Activated CD4-positive, alpha-beta memory T cell treated with anti-CD3 and anti-CD28 coated beads for 36 hours (primary cell): ENCODE results near the gene GIT2. TPM values are rescaled to one million over a fixed set of nuclear protein-coding genes. Genes with fewer than 3 reads are reported as not detected.
"Not testable (repeated sequence)": the region's sequence is repeated elsewhere in the genome, so short reads cannot be mapped to it uniquely, and the experiment has no call there.

Source experiments
- CTCF ChIA-PET: fragments of 350-600 bp; sonication (Branson Sonifier 250); formaldehyde crosslinking; loops from one replicate; lab custom pipeline; 2021; ENCODE audit warnings: antibody characterized with exemption, inconsistent platforms; lab: Charles Lee
- POLR2A ChIA-PET: fragments of 350-600 bp; sonication (Branson Sonifier 250); formaldehyde crosslinking; loops from one replicate; lab custom pipeline; 2021; ENCODE audit warnings: antibody characterized with exemption; lab: Charles Lee
- DNase-seq: peaks from one replicate; pipeline ENCODE4 v3.0.0-alpha.2; 2020
- H3K27ac Mint-ChIP-seq: one replicate; pipeline ENCODE4 v1.8.0; 2021; ENCODE audit warnings: mixed read lengths
- H3K27me3 Mint-ChIP-seq: one replicate; pipeline ENCODE4 v1.8.0; 2021; ENCODE audit warnings: mixed read lengths
- H3K36me3 Mint-ChIP-seq: one replicate; pipeline ENCODE4 v1.8.0; 2021; ENCODE audit warnings: mixed read lengths
- H3K4me1 Mint-ChIP-seq: one replicate; pipeline ENCODE4 v1.8.0; 2021; ENCODE audit warnings: low read depth, mixed read lengths
- H3K4me3 Mint-ChIP-seq: one replicate; pipeline ENCODE4 v1.8.0; 2021; ENCODE audit warnings: mild to moderate bottlenecking, mixed read lengths
- H3K9me3 Mint-ChIP-seq: one replicate; pipeline ENCODE4 v1.8.0; 2021; ENCODE audit warnings: mixed read lengths
- intact Hi-C: fragments of 100-400 bp; cut with micrococcal nuclease; formaldehyde crosslinking; loops from one replicate; pipeline ENCODE4 v1.15.1; 2023
- total RNA-seq, 2 experiments: library from RNA; stranded (reverse); gene quantifications; one replicate each; pipeline ENCODE4 v1.2.3, GENCODE V29; 2021

Gene GIT2
- total RNA-seq, 2 experiments from 2014 or later, result 52.1 to 56.7 TPM

DNA sequence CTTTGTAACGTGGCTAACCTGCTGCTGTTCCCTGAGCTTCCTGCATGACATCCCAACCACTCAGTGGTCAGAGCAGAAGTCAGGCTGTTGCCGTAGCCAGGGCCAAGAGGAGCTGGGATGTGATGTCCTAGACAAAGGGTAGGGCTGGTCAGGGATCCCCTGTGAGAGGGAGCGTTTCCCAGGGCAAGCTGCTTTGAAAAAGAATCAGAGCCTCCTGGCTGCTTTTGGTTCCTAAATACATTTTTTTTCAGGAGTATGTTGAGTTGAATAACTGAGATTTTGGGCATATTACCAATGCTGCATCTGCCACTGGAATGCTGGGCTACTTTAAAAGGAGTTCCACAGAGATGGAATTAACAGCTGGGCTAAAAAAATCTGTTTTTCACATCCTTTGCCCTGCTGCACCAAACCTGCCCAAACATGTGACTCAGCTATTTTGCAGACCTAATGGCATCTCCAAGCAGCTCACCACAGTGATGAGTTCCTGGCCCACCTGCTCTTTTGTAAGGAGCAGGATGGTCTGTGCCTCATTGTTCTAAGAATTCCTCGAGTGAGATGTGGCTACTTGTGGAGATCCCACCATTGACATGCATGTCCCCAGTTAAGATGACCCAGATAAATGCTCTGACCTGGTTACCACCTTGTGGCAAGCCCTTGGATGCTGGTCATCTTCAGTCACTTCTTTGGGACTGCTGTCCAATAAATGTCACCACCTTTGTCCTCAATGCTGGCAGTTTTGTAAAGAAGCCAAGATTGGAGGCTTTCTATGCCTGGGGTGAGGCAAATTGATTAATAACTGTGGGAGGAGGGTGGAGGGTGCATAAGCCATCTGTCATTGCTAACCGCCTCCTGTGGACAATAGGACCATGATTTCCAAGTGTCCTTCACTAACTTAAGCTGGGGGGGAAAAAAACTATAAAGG is 27.2 kb upstream of the GIT2 start:
- no peak for DNase-seq
- POLR2A ChIA-PET, result no interaction called here
- no peaks in the 10 kb centered on the region for H3K9me3 Mint-ChIP-seq
- H3K36me3 Mint-ChIP-seq, result peaks cover 49% of the 10 kb centered on the region
- peaks cover 20% of the 10 kb centered on the region for H3K4me1 Mint-ChIP-seq
- H3K27me3 Mint-ChIP-seq, result no peaks in the 10 kb centered on the region
- no peak overlapping the region for H3K4me3 Mint-ChIP-seq
- CTCF ChIA-PET, result interaction anchor here (2.0 kb wide), 1 partner anchor 10 kb away, joined by 6 read pairs; no protein-coding TSS in a partner anchor
- intact Hi-C loops, result no loop called here
- no peak overlapping the region for H3K27ac Mint-ChIP-seq

- ChIA-PET POLR2A (interaction anchor here (1.0 kb wide), 1 partner anchor 19 kb away, joined by 3 read pairs; no protein-coding TSS in a partner anchor), CTCF (interaction anchor here (1.1 kb wide), 1 partner anchor 84 kb away, joined by 3 read pairs; no protein-coding TSS in a partner anchor)
- H3K4me1 Mint-ChIP-seq, result peaks cover 11% of the 10 kb centered on the region
- no peak overlapping the region for H3K27ac Mint-ChIP-seq
- DNase-seq, result no peak
- H3K4me3 Mint-ChIP-seq, result no peak overlapping the region
- intact Hi-C loops, result no loop called here
- H3K9me3 Mint-ChIP-seq, result no peaks in the 10 kb centered on the region
- peaks cover 38% of the 10 kb centered on the region for H3K36me3 Mint-ChIP-seq
- no peaks in the 10 kb centered on the region for H3K27me3 Mint-ChIP-seq
Measured at GRCh38 chr12:110020956-110021355, 24.8 kb upstream of the GIT2 start.

DNA sequence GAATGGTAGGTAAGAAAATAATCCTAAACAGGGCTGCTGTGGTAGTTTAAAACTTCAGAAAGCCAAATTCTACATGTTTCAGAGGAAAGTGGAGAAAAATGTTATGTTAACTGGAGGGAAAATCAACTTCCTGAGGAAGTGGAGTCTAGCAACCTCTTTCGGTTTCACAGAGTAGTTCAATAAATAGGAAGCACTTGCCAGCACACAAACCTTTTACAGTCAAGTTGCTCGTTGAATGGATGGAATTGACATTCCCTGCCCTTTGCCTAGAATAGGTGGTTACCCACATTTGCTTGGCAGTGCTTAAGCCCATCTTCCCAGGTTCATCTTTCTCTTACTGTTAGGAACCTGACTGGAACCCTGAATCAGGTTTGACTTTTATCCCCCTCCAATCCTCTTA is 19.0 kb upstream of the GIT2 start:
- intact Hi-C loops, result no loop called here
- Mint-ChIP-seq H3K4me3 (no peak overlapping the region), H3K36me3 (peaks cover 36% of the 10 kb centered on the region), H3K27ac (peak overlapping the region; percentile 21), H3K4me1 (peaks cover 41% of the 10 kb centered on the region), H3K9me3 (no peaks in the 10 kb centered on the region), H3K27me3 (no peaks in the 10 kb centered on the region)
- ChIA-PET CTCF (interaction anchor here (1.3 kb wide), 1 partner anchor 10 kb away, joined by 3 read pairs; no protein-coding TSS in a partner anchor), POLR2A (no interaction called here)
- no peak for DNase-seq

DNA sequence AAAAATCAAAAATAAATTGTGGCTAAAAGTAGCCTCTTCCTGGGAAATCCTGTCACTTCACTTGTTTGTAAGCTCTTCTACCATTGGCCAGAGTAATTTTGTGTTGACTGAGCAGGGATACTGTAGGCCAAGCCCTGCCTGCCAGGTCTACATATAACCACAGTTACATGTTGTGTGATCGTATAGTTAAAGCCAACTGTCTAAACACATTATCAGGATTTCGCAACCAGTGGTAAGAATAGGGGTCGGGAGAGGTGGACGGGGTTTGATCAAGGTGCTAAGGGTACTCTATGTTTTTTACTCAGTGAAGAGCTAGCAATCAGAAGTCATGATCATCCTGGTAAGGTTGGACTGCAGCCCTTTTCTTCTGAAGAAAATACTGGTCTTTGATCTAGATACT is 16.5 kb upstream of the GIT2 start:
- POLR2A ChIA-PET, result no interaction called here
- Mint-ChIP-seq H3K36me3 (peaks cover 30% of the 10 kb centered on the region), H3K27ac (peak overlapping the region; percentile 52), H3K27me3 (no peaks in the 10 kb centered on the region), H3K9me3 (peaks cover 3% of the 10 kb centered on the region), H3K4me3 (no peak overlapping the region), H3K4me1 (peaks cover 63% of the 10 kb centered on the region)
- CTCF ChIA-PET, result interaction anchor here (0.6 to 1.9 kb wide), 3 partner anchors 11 to 310 kb away, joined by 3 to 6 read pairs (median 6); no protein-coding TSS in a partner anchor
- DNase-seq, result no peak
- intact Hi-C loops, result no loop called here

- intact Hi-C loops, result no loop called here
- peak; percentile 46 for DNase-seq
- ChIA-PET CTCF (interaction anchor here (0.6 to 1.9 kb wide), 2 partner anchors 12 to 310 kb away, joined by 6 read pairs; no protein-coding TSS in a partner anchor), POLR2A (interaction anchor here (1.2 kb wide), 1 partner anchor 24 kb away, joined by 3 read pairs; no protein-coding TSS in a partner anchor)
- Mint-ChIP-seq H3K27me3 (no peaks in the 10 kb centered on the region), H3K27ac (peak overlapping the region; percentile 52), H3K4me1 (peaks cover 65% of the 10 kb centered on the region), H3K9me3 (peaks cover 3% of the 10 kb centered on the region), H3K36me3 (peaks cover 32% of the 10 kb centered on the region), H3K4me3 (no peak overlapping the region)
Measured at GRCh38 chr12:110012137-110012536, 16.0 kb upstream of the GIT2 start.

GRCh38 chr12:110010853-110011723 is 14.9 kb upstream of the GIT2 start:
- Mint-ChIP-seq H3K9me3 (peaks cover 3% of the 10 kb centered on the region), H3K27ac (peak overlapping the region; percentile 14), H3K4me1 (peaks cover 75% of the 10 kb centered on the region), H3K36me3 (peaks cover 38% of the 10 kb centered on the region), H3K4me3 (peak overlapping the region; percentile 36), H3K27me3 (no peaks in the 10 kb centered on the region)
- intact Hi-C loops, result no loop called here
- ChIA-PET POLR2A (interaction anchor here (1.2 kb wide), 1 partner anchor 23 kb away, joined by 3 read pairs; no protein-coding TSS in a partner anchor), CTCF (interaction anchor here (0.9 to 1.1 kb wide), 3 partner anchors 9 to 25 kb away, joined by 3 read pairs; no protein-coding TSS in a partner anchor)
- peak; percentile 51 for DNase-seq

- intact Hi-C loops, result loop anchor here (2.0 to 5.0 kb wide), 2 partner anchors 28 to 37 kb away; no protein-coding TSS in a partner anchor
- POLR2A ChIA-PET, result interaction anchor here (1.1 kb wide), 1 partner anchor 12 kb away, joined by 3 read pairs; the partner anchor contains the start of gene GIT2
Measured at GRCh38 chr12:110008681-110009398, 12.7 kb upstream of the GIT2 start.

DNA sequence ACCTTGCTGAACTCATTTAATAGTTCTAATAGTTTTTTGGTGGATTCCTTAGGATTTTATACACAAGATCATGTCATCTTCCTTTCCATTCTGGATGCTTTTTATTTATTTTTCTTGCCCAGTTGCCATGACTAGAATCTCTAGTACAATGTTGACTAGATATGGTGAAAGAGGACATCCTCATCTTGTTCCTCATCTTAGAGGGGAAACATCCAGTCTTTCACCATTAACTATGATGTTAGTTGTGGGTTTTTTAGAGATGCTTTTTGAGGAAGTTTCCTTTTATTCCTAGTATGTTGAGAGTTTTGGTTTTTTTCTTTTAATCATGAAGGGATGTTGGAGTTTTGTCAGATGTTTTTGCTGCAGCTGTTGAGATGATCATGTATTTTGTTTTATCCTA is 11.7 kb upstream of the GIT2 start:
- no peaks in the 10 kb centered on the region for H3K27me3 Mint-ChIP-seq
- DNase-seq, result no peak
- H3K36me3 Mint-ChIP-seq, result peaks cover 30% of the 10 kb centered on the region
- CTCF ChIA-PET, result no interaction called here
- H3K9me3 Mint-ChIP-seq, result peaks cover 3% of the 10 kb centered on the region
- POLR2A ChIA-PET, result interaction anchor here (1.1 kb wide), 1 partner anchor 11 kb away, joined by 3 read pairs; the partner anchor contains the start of gene GIT2
- H3K4me3 Mint-ChIP-seq, result no peak overlapping the region
- peaks cover 91% of the 10 kb centered on the region for H3K4me1 Mint-ChIP-seq
- intact Hi-C loops, result loop anchor here (2.0 to 5.0 kb wide), 2 partner anchors 27 to 36 kb away; no protein-coding TSS in a partner anchor
- peak overlapping the region; percentile 46 for H3K27ac Mint-ChIP-seq

More at GRCh38 chr12:110008681-110009398, 12.7 kb upstream of the GIT2 start:
- peak; percentile 55 for DNase-seq
- H3K27me3 Mint-ChIP-seq, CTCF ChIA-PET, H3K9me3 Mint-ChIP-seq: not testable (repeated sequence)
- Mint-ChIP-seq H3K36me3 (peaks cover 31% of the 10 kb centered on the region), H3K4me1 (peaks cover 85% of the 10 kb centered on the region), H3K27ac (peak overlapping the region; percentile 75), H3K4me3 (peak overlapping the region; percentile 49)

GRCh38 chr12:110006115-110006514 is 9.9 kb upstream of the GIT2 start:
- Mint-ChIP-seq H3K27me3 (no peaks in the 10 kb centered on the region), H3K4me3 (no peak overlapping the region), H3K4me1 (peaks cover 86% of the 10 kb centered on the region), H3K27ac (no peak overlapping the region), H3K36me3 (peaks cover 21% of the 10 kb centered on the region), H3K9me3 (peaks cover 3% of the 10 kb centered on the region)
- intact Hi-C loops, result loop anchor here (5.0 kb wide), 1 partner anchor 34 kb away; no protein-coding TSS in a partner anchor
- ChIA-PET CTCF (no interaction called here), POLR2A (no interaction called here)
- no peak for DNase-seq

- Mint-ChIP-seq H3K4me3 (peak overlapping the region; percentile 14), H3K9me3 (peaks cover 3% of the 10 kb centered on the region), H3K27ac (peak overlapping the region; percentile 70), H3K36me3 (peaks cover 21% of the 10 kb centered on the region), H3K4me1 (peaks cover 84% of the 10 kb centered on the region), H3K27me3 (no peaks in the 10 kb centered on the region)
- CTCF ChIA-PET, result interaction anchor here (1.3 kb wide), 1 partner anchor 22 kb away, joined by 6 read pairs; no protein-coding TSS in a partner anchor
- POLR2A ChIA-PET, result interaction anchor here (0.9 to 1.3 kb wide), 2 partner anchors 10 to 33 kb away, joined by 3 read pairs; partner anchors contain the start of gene GIT2
- intact Hi-C loops, result loop anchor here (1.0 to 5.0 kb wide), 3 partner anchors 18 to 35 kb away; no protein-coding TSS in a partner anchor
- peak; percentile 67 for DNase-seq
Measured at GRCh38 chr12:110005319-110005973, 9.3 kb upstream of the GIT2 start.
